ENCODE results near the gene FANCI.

FANCI gene

DNA sequence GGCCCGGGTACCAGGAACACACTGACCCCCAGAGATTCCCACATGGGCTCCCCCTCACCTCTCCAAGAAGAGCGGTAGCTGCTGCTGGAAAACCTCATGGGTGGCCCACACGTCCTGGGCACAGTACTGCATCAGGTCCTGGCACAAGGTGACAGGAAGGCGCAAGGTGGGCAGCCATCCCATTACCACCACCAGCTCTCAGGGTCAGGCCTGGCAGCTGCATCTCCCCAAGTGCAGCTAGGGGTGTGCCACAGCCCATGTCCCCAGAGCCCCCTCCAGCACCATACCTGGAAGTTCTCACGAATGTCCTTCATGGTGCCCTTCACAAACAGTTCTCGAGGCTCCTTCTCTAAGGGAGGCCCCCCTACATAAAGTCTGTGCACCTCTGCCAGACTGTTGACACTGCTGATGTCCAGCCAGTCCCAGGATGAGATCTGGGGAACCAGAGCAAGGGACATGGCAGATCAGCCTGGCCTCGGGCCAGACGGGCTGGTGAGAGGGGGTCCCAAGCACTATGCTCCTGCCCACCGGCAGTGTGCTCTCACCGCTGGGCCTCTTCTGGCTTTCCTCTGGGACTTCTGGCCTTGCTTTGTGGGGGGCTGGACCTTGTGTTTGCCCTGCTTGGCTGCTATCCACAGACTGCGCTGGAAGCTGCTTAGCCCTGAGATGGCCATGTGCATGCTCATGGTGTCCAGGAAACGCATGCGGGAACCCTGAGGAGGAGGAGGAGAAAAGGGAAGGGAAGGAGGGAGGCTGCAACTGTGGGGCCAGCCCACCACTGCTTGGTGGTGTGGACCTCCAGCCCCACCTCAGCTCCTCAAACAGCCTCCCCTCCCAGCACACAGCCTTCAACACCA, 84.8 kb downstream of the FANCI start:
- DNase-seq: peak in 1 of 10 donors; percentile 84
- intact Hi-C loops (cut with DNase I): no loop called here

DNA sequence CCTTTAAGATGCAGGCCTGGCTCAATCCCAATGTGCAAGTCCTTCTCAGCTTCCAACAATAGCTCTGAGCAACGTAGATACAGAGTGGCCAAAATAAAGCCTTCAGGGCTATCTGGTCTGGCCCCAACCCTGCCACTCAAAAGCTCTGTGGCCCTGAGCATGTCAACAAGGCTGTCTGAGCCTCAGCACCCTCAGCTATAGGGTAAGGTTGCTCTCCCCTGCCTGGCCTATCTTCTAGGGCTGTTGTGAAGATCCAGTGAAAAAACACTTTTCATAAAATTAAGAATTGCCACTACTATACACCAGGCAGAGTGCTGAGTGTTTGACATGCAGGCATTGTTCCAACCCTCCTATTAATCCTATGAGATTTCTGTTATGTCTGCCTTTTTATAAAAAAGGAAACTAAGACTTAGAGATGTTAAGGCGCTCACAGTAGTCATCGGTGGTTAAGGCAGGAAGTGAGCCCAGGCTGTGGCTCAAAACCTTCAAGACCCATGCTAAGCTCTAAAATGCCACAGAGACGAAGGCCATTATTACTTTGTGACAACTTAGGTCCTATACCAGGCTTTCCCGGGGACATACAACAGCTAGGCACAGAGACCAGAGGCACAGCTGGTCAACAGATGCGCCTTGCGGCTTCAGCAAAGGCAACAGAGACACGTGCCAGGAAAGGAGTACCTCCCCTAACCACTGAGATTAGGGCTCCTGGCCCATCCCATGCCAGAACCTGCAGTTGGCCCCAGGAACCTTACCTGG, 85.7 kb downstream of the FANCI start:
- DNase-seq: no peak
- intact Hi-C loops (cut with DNase I): no loop called here

DNA sequence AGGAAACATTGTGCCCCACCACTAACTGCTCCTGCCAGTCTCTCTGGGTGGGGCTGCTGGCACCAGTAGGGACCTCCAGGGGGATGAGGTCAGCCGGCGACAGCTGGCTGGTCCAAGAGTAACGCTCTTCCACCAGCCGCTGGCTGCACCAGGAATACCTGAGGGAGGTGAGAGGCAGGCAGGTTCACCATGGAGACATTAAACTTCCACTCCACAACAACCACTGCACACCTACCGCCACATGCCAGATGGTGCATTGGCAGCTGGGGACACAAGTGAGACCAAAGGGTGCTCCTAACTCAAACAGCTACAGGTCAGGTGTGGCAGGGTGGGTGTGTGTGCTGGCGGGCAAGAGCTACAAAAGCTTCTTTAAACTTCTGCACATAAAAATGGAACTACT, 86.3 kb downstream of the FANCI start:
- no peak for DNase-seq
- intact Hi-C loops (cut with DNase I): no loop called here

DNA sequence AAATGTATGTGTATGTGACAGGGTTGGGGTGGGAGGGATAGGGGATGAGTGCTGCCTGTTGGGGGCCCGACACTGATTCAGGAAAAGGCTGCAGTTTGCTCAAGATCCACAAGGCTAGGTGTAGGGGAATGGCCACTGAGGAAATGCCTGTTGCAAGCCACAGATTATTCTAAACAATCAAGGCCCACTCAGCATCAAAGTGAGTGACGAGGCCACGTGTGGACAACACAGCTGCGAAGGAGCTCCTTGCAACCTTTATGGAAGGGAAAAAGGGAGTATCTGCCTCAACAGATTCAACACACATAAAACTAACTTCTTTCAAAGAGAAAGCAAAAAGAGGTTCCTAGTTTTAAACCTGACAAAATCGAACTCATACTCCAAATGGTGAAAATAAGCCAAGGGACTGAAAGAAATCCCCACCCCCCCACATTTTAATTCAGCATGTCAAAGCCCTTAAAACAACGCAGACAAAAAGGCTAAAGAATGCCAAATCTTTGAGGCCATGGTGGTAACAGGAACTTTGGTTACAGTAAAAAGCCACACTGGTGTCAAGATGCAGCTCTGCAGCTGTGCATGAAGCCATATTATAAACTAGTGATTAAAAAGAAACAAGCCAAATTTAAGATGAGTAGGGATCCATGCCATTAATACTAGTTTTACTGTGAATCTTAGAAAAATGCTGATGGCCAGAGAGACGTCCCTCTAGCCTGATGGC, 87.3 kb downstream of the FANCI start:
- DNase-seq: no peak
- intact Hi-C loops (cut with DNase I): no loop called here

DNA sequence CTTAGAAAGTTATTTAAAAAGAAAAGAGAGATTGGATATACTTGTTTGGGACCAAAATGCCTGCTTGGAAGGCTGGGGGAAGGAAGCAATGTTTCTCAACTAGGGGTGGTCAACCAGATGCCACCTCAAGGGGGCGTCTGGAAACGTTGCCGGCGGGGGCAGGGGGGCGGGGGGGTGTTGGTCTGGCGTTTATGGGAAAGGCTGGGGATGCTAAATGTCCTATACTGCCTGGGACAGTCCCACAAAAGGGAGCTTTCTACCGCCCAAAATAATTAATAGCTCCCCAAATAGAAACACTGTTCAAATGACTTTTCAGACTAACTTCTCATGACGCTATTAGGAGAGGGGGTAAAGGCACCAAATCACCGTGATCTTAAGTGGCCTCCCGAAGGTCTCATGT, 88.7 kb downstream of the FANCI start:
- intact Hi-C loops (cut with DNase I): no loop called here

DNA sequence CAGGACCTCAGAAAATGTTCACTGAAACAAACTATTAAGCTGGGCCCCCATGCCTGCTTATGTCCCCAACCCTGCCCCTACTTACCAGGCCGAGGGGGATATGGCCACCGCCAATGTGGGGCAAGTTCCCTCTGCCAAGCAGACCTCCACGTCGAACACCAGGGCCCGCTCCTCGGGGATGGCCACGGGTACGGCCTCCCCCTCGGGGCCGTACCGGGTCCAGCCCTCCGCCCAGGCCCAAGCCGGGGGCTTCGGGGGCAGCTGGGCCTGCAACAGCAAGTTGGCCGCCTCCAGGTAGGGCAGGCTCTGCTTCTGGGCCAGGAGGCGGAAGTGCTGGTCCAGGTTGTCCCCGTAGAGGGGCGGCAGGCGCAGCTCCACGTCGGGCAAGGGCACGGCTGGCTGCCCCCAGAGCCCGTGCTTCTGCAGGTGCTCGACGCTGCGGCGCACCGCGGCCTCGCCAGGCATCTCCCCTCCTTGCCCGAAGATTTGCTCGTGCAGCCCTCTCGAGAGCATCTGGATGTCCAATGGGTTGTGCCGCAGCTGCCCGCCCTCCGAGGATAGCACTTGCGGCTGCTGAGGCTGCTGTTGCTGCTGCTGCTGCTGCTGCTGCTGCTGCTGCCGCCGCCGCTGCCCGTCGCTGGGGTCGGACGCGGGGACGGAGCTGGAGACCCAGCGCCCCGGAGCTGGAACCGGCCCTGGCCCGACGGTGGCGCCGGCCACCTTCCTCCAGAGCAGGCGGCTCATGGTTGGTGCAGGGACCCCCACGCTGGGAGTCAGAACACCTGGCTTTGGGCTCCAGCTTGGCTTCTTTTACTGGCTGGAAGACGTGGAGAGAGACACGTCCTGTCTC, 89.5 kb downstream of the FANCI start:
- intact Hi-C loops (cut with DNase I): no loop called here
- DNase-seq: no peak

More for the DNA sequence above, 88.7 kb downstream of the FANCI start:
- no peak for DNase-seq

DNA sequence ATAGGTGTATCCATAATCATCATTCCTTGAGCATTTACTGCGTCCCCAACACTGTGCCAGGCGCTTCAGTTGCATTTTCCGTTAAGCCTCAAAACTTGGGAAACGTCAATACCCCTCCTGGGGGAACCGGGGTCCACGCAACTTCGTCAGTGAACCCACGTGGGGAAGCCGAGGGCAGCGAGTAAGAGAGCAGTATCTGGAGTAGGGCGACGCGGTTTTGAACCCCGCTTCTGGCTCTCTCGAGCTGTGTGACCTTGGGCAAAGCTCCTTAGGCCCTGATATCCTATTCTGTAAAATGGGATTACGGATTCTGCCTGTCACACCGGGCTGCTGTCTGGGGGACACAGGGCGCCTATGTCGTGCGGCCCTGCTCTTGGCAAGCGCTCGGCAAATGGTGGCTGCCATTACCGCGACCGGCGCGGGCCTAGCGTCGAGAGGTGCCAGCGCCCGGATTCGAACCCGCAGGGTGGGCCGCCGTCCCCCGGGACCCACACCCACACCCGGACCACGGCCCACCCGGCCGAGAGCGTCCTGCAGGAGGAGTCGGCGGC, 90.3 kb downstream of the FANCI start:
- intact Hi-C loops (cut with DNase I): no loop called here
- peak in 2 of 10 donors; percentile 25 to 37 for DNase-seq

DNA sequence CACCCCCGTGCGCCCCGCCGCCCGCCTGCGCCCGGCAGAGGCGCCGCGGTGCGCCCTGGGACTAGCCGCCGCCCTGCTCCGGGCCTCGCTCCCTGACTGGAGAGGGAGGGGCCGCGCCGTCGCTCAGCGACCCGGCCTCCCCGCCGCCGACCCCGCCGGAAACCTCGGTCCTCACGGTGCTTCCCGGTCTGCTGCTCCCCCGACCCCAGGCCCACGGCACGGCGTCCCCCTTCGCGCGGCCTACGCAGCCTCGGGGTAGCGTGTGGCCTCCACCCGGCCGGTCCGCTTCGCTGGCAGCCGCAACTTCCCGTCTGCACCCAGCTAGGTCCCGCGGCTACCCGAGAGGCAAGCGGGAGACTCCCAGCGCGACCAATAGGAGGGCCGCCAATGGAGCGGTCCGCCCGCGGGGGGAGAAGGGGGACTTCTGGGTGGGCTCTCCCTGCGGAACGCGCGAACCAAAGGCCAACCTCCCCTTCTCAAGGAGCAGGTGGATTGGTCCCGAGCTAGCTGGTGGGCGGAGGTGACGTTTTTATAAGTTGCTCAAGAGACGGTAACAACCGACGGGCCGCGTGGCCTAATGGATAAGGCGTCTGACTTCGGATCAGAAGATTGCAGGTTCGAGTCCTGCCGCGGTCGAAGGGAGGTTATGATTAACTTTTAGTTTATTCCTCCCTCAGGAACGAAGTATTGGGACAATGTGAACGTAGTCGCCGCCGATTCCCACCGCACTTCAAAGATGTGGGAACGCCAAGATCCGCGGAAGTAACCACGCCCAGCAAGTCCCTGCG, 90.9 kb downstream of the FANCI start, which contains the start of gene POLG:
POLG (minus strand) TSS at position 315 of the 788 bp plus-strand sequence. CDS start 1,070 bp downstream, outside the sequence.
- intact Hi-C loops (cut with DNase I): no loop called here

DNA sequence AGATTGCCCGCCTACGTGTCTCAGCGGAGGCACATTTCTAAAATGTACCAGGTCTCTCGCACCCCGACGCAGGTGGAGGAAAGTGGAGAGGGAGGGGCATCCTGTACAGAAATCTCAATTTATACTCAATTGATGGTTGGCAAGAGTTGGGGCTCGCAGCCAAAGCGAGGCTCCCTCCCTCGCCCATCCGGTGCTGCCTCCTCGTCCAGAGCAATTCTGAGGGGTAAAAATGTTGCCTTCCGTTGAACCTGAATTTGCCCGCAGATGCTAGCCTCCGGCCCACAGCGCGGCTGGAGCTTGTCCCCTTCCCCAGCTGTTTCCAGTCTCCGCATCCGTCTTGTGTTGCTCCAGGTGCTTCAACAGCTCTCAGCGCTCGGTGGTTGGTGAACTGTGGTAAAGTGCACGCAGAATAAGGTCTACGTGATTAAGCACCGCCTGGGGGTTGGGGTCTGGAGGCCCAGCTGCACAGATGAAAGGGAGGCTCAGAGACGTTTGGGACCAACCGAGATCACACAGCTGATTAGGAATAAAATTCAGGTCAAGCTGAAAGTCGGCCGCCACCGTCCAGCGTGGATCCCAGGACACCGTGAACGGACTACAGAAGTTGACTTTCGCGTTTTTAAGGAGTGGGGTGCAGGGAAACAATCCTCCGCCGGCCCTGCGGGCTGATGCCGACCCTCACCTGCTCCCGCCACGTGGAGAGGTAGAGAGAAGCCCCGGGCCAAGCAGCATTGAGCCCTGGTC, 91.7 kb downstream of the FANCI start:
- intact Hi-C loops (cut with DNase I): no loop called here
- DNase-seq: peak in 3 of 10 donors; percentile 20 to 75 (median 22)

More for the DNA sequence above, 90.9 kb downstream of the FANCI start, which contains the start of gene POLG:
- peak; percentile 98 to 100 (median 99) for DNase-seq

DNA sequence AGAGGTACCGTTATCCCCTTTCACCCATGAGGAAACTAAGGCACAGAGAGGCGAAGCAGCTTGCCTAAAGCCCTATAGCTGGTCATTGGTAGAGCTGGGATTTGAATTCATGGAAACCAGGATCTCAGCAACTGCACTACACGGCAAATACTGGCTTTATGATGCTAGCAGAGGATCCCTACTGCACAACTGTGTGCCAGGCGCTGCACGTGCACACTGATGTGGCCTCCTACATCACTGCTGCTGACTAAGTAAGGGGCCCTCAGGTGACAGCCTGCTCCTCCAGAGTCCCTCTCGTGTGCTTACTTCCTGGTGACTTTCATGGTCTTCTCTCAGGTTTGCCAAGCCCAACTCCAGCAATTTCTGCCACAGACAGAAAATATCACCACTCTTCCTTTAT, 94.3 kb downstream of the FANCI start:
- intact Hi-C loops (cut with DNase I): no loop called here
- DNase-seq: no peak

DNA sequence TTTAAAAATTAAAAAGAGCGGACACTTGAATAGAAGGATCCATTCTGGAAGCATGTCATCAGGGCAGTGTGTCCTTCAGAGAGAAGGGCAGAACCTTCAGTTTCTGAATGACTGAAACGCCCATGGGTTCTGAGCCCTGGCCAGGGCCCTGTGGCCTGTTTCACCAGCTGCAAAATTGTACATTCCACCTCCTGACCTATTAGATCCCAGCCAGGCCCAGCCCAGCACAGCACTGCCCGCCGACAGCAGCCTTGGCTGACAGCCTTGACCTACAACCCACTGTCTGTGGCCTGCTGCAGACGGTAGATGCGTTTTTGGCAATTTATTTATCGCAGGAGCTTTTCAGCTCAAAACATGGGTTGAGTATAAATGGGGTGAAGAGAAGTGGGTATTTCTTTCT, 96.8 kb downstream of the FANCI start:
- peak in 1 of 10 donors; percentile 49 for DNase-seq
- intact Hi-C loops (cut with DNase I): loop anchor here (2.0 kb wide), 1 partner anchor 40 kb away; no protein-coding TSS in a partner anchor

DNA sequence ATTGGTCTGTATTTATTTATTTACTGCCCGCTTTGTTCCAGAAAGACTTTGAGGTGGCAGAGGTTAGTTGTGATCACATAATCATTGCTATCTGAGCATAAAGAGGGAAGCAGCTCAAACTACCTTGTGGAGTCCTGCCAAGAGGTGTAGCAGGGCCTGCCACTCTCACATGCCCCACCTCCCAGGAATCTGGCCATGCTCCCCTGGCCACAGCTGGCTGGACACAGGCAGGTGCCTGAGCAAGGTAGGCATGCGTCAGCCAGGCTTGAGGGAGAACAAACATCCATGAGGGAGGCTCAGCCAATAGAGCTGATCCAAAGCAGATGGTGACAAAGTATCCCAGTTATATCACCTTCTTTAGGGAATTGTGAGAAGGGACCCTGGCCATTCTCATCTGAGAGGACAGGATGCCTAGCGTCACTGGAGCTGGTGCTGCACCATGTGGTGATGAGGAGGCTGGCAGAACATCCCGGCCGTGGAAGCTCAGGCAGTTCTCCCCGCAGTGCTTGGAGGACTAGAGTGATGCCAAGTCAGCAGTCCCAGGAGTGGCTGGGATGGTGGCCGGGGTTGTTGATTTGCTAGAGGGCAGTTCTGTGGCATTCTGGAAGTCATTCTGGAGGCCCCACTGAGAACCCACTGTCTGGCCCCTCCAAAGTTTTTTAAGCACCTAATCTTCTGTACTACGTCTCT, 97.7 kb downstream of the FANCI start:
- intact Hi-C loops (cut with DNase I): loop anchor here (2.0 kb wide), 1 partner anchor 39 kb away; no protein-coding TSS in a partner anchor
- peak in 1 of 10 donors; percentile 76 for DNase-seq

DNA sequence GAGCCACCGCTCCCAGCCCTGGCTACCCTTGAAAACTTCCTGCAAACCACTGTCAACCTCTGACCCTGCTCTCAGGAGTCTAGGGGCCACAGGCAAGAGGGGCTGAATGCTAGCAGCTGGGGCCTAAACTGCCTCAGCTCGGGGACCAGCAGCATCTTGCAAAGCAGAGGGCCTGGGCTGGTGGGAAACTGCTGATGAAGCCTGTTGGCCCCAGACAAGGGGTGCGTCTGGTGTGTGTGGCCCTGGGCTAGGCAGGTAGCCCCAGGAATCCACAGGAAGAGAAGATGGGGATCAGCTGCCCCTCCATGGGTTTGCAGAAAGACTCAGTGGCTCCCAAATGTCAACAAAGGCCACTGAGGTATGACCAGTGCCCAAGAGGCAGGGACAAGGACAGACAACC, 99.1 kb downstream of the FANCI start:
- DNase-seq: peak in 1 of 10 donors; percentile 75
- intact Hi-C loops (cut with DNase I): no loop called here

DNA sequence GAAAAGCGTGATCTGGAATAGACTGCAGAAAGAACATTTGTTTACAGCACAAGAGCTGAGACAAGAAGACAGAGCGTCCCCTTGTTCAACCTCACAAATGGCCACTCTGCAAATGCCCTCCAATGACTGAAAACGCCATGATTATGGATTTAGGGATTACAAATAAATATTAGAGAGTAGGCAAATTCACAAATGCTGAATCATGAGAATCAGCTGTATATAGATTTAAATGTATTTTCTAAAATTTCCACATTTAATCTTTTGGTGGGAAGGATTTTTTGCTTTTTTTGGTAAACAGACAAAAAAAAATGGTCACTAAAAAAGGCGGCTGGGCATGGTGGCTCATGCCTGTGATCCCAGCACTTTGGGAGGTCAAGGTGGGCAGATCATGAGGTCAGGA, 101.5 kb downstream of the FANCI start:
- intact Hi-C loops (cut with DNase I): no loop called here
- peak in 1 of 10 donors; percentile 5 for DNase-seq

DNA sequence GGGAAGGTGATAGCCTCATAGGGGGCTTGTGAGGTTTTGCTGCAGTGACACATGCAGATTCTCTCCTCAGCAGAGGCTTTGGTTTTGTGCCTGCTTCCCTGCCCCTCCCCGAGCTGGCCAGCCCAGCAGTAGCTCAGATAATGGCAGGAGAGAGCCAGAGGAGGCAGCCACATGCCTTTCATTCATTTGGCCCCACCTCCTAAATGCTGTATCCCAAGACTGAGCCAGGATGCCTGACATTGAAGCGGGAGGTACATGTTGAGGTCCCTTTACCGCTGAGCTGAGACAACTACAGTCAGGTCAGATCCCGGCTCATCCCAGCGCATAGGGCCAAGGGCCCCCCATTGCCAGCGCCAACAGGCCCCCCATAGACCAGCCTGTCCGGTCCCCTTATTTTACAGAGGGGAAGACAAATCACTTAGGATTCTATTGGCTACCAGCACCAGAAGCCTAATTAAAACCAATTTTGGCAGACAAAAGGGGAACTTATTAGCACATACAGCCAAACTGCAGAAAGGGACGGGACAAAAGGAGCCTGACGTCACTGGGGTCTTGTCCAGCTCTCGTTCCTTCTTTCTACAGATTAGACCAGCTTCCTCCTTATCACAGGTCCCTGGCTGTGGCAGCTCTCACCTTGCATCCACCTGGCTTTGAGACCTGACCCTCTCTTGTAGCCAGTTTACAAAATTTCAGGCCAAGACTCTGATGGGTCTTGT, 102.9 kb downstream of the FANCI start:
- DNase-seq: peak in 2 of 10 donors; percentile 66 to 82
- intact Hi-C loops (cut with DNase I): no loop called here

DNA sequence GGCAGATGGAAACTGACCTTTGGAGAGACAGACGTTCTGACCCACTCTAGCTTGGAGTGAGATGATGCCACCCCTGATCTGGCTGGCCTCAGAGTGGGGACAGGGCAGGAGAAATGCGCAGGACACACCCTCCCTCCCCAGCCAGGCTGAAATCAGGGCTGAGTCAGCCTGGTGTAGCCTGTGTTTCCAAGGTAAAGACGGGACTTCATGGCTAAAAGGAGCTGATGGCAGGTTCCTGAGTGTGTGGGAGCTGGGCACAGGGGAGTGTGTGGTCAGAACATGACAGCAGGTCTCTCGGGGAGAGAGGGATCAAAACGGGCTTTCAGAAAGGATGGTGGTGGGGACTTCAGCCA, 105.4 kb downstream of the FANCI start:
- DNase-seq: peak in 3 of 10 donors; percentile 83 to 87 (median 85)
- intact Hi-C loops (cut with DNase I): no loop called here

DNA sequence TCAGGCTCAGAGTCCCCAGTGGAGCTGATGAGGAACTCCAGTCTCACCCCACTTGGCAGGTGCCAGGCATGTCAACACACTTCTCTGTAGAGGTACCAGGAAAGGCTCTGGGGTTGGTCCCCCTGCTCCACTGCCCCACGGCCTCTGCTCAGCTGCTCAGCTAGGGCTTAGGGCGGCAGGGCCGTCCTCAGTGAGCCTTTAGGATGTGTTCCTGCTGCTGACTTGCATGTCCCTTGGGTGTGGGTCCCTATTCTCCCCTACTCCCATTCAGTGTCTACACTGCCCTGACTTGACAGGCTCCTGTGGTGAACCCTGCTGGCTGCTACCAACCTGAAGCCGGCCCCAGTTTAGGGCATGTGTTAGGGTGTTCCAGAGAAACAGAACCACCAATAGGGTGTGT, 108.7 kb downstream of the FANCI start:
- DNase-seq: peak in 1 of 10 donors; percentile 62
- intact Hi-C loops (cut with DNase I): no loop called here
